Karpas-422 (cell line): ENCODE measurements around the gene CCNY. TPM values are rescaled to one million over a fixed set of nuclear protein-coding genes. Genes with fewer than 3 reads are reported as not detected.

ENCODE experiments used
- DNase-seq: peaks from one replicate; pipeline ENCODE4 v3.0.0-alpha.2; 2015
- H2AFZ ChIP-seq: fragments of 200-600 bp; sonication (generic); 2 replicates; pipeline ENCODE4 v1.6.1; 2014; ENCODE audit warnings: antibody characterized with exemption, low read length, mixed read lengths
- H3K27ac ChIP-seq: fragments of 200-600 bp; sonication (generic); 2 replicates; pipeline ENCODE4 v1.5.1; 2014; ENCODE audit warnings: mild to moderate bottlenecking, low read length, moderate library complexity
- H3K27me3 ChIP-seq: fragments of 200-600 bp; sonication (generic); 2 replicates; pipeline ENCODE4 v1.6.1; 2014; ENCODE audit warnings: low read length, mixed read lengths
- H3K36me3 ChIP-seq: fragments of 200-600 bp; sonication (generic); 2 replicates; pipeline ENCODE4 v1.6.1; 2014; ENCODE audit warnings: low read length, mixed read lengths; ENCODE audit not compliant: insufficient read depth
- H3K4me1 ChIP-seq: fragments of 200-600 bp; sonication (generic); 2 replicates; pipeline ENCODE4 v1.6.1; 2014; ENCODE audit warnings: mild to moderate bottlenecking, low read length, mixed read lengths
- H3K4me2 ChIP-seq: fragments of 200-600 bp; sonication (generic); 2 replicates; pipeline ENCODE4 v1.6.1; 2014; ENCODE audit warnings: low read length, low read depth, mild to moderate bottlenecking; ENCODE audit not compliant: poor library complexity, severe bottlenecking
- H3K4me3 ChIP-seq: fragments of 200-600 bp; sonication (generic); 2 replicates; pipeline ENCODE4 v1.5.1; 2014; ENCODE audit warnings: mild to moderate bottlenecking, antibody characterized with exemption, low read length, mixed read lengths
- H3K79me2 ChIP-seq: fragments of 200-600 bp; sonication (generic); 2 replicates; pipeline ENCODE4 v1.6.1; 2014; ENCODE audit warnings: mild to moderate bottlenecking, low read length, mixed read lengths
- H3K9ac ChIP-seq: fragments of 200-600 bp; sonication (generic); 2 replicates; pipeline ENCODE4 v1.6.0; 2014; ENCODE audit warnings: low read length
- H3K9me2 ChIP-seq: fragments of 200-600 bp; sonication (generic), shearing (Covaris generic); replicated peaks from 2 replicates; pipeline ENCODE4 v1.6.0; 2014; ENCODE audit warnings: mild to moderate bottlenecking, low read length, moderate library complexity; ENCODE audit not compliant: insufficient read depth
- H3K9me3 ChIP-seq: fragments of 300-700, 200-600 bp; sonication (generic); 2 replicates; pipeline ENCODE4 v1.6.1; 2014; ENCODE audit warnings: low read length, mixed read lengths
- H4K20me1 ChIP-seq: fragments of 200-600 bp; sonication (generic); 2 replicates; pipeline ENCODE4 v1.6.1; 2014; ENCODE audit warnings: mild to moderate bottlenecking, antibody characterized with exemption, low read length, low read depth; ENCODE audit not compliant: insufficient read depth
- total RNA-seq: library from RNA; depleted of rRNA; stranded (reverse); fragments of >200 nt; shearing (Covaris generic); gene quantifications from 2 replicates; pipeline ENCODE4 v1.2.3, GENCODE V29; 2014; ENCODE audit warnings: low replicate concordance

Gene CCNY
- total RNA-seq, 1 experiment from 2014 or later, result 19.4 TPM

DNA sequence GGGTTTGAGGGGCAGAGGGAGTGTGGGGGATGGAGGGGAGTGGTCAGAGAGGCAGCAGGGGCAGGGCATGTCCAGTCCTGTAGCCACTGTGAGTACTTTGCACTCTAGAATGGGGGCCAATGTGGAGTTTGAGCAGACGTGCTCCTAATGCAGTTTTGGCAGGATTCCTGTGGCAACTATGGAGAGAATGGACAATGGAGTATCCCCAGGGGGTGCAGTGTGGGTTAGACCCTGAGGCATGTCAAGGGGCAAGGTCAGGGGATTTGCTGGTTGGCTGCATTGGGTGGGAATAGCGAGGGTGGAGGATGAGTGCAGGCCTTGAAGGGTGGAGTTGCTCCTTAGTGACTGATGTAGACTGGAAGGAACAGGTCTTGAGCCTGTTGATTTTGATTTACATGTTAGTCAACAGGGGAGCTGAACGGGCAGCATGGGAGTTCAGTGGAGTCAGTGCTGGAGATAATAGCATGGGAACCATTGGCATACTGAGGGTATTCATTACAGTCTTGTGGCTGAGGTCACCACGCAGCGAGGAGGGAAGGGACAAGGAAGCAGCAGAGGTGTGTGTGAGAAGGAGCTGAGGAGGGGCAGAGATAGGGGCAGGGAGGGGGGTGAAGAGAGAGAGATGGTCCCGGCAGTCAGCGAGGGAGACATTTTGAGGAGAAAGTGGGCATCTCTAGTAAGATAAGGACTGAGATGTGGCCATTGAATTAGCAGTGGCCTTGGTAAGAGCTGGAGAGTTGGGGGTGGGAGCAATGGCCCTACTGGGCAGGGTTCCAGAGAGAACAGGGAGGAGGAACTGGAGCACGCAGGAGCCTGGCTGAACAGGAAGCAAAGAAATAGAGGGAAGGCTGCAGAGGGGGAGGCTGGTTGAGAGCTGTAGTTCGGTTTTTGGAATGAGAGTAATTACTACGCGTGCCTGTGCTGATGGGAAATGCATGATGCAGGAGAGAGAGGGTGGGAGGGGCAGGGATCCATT is 112.7 kb downstream of the CCNY start:
- Histone ChIP-seq H3K27me3 (0 out of 2 replicates have a peak, but pooled peaks cover 3% of the 10 kb centered on the region), H3K79me2 (no peaks in the 10 kb centered on the region), H3K36me3 (no peaks in the 10 kb centered on the region), H2AFZ (no peak overlapping the region), H3K9me3 (peaks cover 6% of the 10 kb centered on the region), H3K4me1 (peaks cover 6% of the 10 kb centered on the region; the same call in 1 of the 2 replicates), H3K27ac (no peak overlapping the region), H4K20me1 (peaks cover 58% of the 10 kb centered on the region), H3K4me3 (no peak overlapping the region), H3K9ac (no peak overlapping the region), H3K4me2 (no peak overlapping the region), H3K9me2 (no peaks in the 10 kb centered on the region)
- no peak for DNase-seq

- DNase-seq, result no peak
- H3K9me2 ChIP-seq, result no peaks in the 10 kb centered on the region
- H4K20me1 ChIP-seq, result peaks cover 67% of the 10 kb centered on the region
- no peaks in the 10 kb centered on the region for H3K27me3 ChIP-seq
- no peaks in the 10 kb centered on the region for H3K79me2 ChIP-seq
- H2AFZ ChIP-seq, result no peak overlapping the region
- no peak overlapping the region for H3K4me3 ChIP-seq
- no peak overlapping the region for H3K9ac ChIP-seq
- H3K9me3 ChIP-seq, result no peaks in the 10 kb centered on the region
- no peak overlapping the region for H3K27ac ChIP-seq
- H3K4me1 ChIP-seq, result peaks cover 6% of the 10 kb centered on the region; the same call in 1 of the 2 replicates
- no peak overlapping the region for H3K4me2 ChIP-seq
- no peaks in the 10 kb centered on the region for H3K36me3 ChIP-seq
Measured at GRCh38 chr10:35449944-35450343, 113.6 kb downstream of the CCNY start.

DNA sequence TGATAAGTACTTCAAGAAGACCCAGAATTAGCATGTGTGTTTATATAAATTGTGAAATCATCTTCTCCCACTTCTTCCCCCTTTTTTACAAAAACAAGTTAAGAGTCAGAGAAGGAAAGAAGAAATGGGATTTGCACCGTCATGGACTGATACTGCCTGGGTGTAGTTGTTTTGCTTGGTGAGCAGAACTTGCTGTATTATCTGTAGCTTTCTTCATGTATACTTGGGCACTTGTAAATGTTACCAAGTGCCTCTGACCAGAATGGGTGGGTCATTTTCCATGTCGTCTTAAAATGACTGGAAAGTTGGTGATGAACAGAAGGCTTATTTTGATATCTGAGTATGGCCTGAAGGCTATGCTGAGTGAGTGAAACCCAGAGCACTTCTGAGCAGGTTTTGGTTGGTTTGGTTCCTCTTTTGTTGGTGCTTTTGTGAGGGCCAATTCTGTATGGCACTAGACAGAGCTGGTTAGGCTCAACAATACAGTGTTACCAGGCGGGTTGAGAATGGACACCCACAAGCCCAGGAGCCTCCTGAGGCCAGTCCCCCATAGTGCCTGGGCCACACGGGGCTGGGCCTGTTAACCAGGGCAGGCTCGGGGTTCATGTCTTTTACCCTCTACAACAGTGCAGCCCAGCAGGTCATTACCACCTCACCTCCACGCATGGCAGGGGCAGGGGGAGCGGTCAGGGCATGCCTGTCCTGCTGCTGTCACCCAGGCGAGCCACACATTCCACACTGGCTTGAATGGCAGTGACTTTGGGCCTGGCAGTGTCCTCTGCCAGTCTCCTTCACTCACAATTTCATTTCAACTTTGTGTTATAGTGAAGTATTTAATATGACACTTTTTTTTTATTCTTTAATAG is 115.1 kb downstream of the CCNY start:
- H3K27ac ChIP-seq, result no peak overlapping the region
- no peaks in the 10 kb centered on the region for H3K9me2 ChIP-seq
- peaks cover 74% of the 10 kb centered on the region for H4K20me1 ChIP-seq
- H3K79me2 ChIP-seq, result no peaks in the 10 kb centered on the region
- H3K36me3 ChIP-seq, result no peaks in the 10 kb centered on the region
- no peak overlapping the region for H3K9ac ChIP-seq
- no peak overlapping the region for H2AFZ ChIP-seq
- no peak overlapping the region for H3K4me3 ChIP-seq
- no peaks in the 10 kb centered on the region for H3K27me3 ChIP-seq
- no peaks in the 10 kb centered on the region for H3K9me3 ChIP-seq
- no peak for DNase-seq
- H3K4me1 ChIP-seq, result peaks cover 6% of the 10 kb centered on the region; the same call in 1 of the 2 replicates
- H3K4me2 ChIP-seq, result no peak overlapping the region

DNA sequence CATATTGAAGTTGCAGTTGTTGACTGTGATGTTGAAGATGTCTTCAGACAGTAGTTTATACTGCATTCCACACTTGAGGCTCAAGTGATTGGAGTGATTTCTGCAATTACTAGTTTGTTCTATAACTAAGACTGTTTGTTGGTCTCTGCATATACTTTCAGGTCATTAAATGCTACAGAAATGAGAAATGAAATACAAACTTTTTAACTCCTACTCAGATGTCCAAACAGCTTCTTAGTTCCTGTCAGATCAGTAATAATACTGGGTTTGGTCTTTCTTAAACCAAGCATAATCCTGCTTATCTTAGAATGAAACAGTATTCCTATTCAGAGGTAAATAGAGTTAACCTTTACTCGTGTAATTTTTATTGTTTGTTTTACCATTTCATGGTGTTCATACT is 115.9 kb downstream of the CCNY start:
- Histone ChIP-seq H3K27me3 (no peaks in the 10 kb centered on the region), H3K27ac (no peak overlapping the region), H3K9ac (no peak overlapping the region), H3K79me2 (no peaks in the 10 kb centered on the region), H3K9me2 (no peaks in the 10 kb centered on the region), H4K20me1 (peaks cover 76% of the 10 kb centered on the region), H3K36me3 (no peaks in the 10 kb centered on the region), H3K4me2 (no peak overlapping the region), H3K4me1 (peaks cover 6% of the 10 kb centered on the region; the same call in 1 of the 2 replicates), H3K9me3 (no peaks in the 10 kb centered on the region), H3K4me3 (no peak overlapping the region), H2AFZ (no peak overlapping the region)
- DNase-seq, result no peak

GRCh38 chr10:35452847-35453246 is 116.5 kb downstream of the CCNY start:
- H3K36me3 ChIP-seq, result no peaks in the 10 kb centered on the region
- no peak for DNase-seq
- no peaks in the 10 kb centered on the region for H3K9me3 ChIP-seq
- no peak overlapping the region for H2AFZ ChIP-seq
- H3K27me3 ChIP-seq, result no peaks in the 10 kb centered on the region
- peaks cover 6% of the 10 kb centered on the region; the same call in 1 of the 2 replicates for H3K4me1 ChIP-seq
- no peak overlapping the region for H3K27ac ChIP-seq
- H3K9me2 ChIP-seq, result no peaks in the 10 kb centered on the region
- H3K79me2 ChIP-seq, result no peaks in the 10 kb centered on the region
- H3K4me3 ChIP-seq, result no peak overlapping the region
- no peak overlapping the region for H3K9ac ChIP-seq
- H3K4me2 ChIP-seq, result no peak overlapping the region
- peaks cover 76% of the 10 kb centered on the region for H4K20me1 ChIP-seq

GRCh38 chr10:35453855-35454532 is 117.7 kb downstream of the CCNY start:
- H3K9me3 ChIP-seq, result no peaks in the 10 kb centered on the region
- no peaks in the 10 kb centered on the region for H3K9me2 ChIP-seq
- no peaks in the 10 kb centered on the region for H3K79me2 ChIP-seq
- no peak overlapping the region for H3K4me2 ChIP-seq
- H3K36me3 ChIP-seq, result no peaks in the 10 kb centered on the region
- no peak overlapping the region for H3K9ac ChIP-seq
- no peak for DNase-seq
- no peak overlapping the region for H3K4me3 ChIP-seq
- peaks cover 6% of the 10 kb centered on the region; the same call in 1 of the 2 replicates for H3K4me1 ChIP-seq
- no peak overlapping the region for H2AFZ ChIP-seq
- no peak overlapping the region for H3K27ac ChIP-seq
- H3K27me3 ChIP-seq, result no peaks in the 10 kb centered on the region
- peaks cover 76% of the 10 kb centered on the region for H4K20me1 ChIP-seq

DNA sequence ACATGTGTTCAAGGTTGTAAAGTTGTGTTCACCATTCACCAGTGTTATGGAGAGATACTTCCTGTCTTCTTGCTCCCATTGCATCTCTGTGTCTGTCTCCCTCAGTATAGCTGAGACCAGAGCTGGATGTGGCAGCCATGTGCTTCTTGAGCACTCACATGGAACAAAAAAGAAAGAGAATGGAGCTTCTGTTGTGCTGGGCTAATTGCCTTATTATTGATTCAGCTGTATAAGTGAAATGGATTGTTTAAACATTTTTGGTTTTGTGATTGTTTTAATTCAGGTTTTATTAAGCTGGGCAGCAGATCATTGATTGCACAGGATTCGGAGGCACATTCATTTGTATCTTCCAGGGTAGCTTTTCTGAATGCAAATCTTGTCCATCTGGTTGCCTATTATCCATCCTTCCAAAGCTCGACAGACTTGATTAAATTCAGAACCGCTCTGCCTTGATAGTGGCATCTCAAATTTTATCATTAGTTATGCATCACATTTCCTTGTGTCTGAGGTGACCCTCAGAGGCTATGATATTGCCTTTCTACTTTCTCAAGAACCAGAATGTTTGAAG is 119.9 kb downstream of the CCNY start:
- no peaks in the 10 kb centered on the region for H3K9me2 ChIP-seq
- H3K36me3 ChIP-seq, result no peaks in the 10 kb centered on the region
- no peak overlapping the region for H3K4me3 ChIP-seq
- H3K9ac ChIP-seq, result no peak overlapping the region
- H4K20me1 ChIP-seq, result peaks cover 77% of the 10 kb centered on the region
- H3K9me3 ChIP-seq, result no peaks in the 10 kb centered on the region
- H2AFZ ChIP-seq, result no peak overlapping the region
- H3K27me3 ChIP-seq, result no peaks in the 10 kb centered on the region
- no peak overlapping the region for H3K27ac ChIP-seq
- no peaks in the 10 kb centered on the region for H3K4me1 ChIP-seq
- H3K4me2 ChIP-seq, result no peak overlapping the region
- H3K79me2 ChIP-seq, result no peaks in the 10 kb centered on the region
- no peak for DNase-seq
